GM21737 (cell line): ENCODE measurements around the gene IL1RL1.

Source experiments
- ATAC-seq: cut with Tn5 transposase; IDR thresholded peaks from one replicate; pipeline ENCODE4 v1.9.1; 2021; ENCODE audit warnings: mild to moderate bottlenecking, moderate library complexity; ENCODE audit not compliant: unreplicated experiment

IL1RL1 gene

GRCh38 chr2:102334486-102334885, 23.1 kb downstream of the IL1RL1 start:
- ATAC-seq: no peak

- no peak for ATAC-seq
Measured at GRCh38 chr2:102335871-102336366, 24.6 kb downstream of the IL1RL1 start.

GRCh38 chr2:102336502-102336945, 25.2 kb downstream of the IL1RL1 start:
- no peak for ATAC-seq

GRCh38 chr2:102337012-102337411, 25.6 kb downstream of the IL1RL1 start:
- ATAC-seq: no peak

- ATAC-seq: no peak
Measured at GRCh38 chr2:102337481-102338386, 26.4 kb downstream of the IL1RL1 start.

GRCh38 chr2:102340778-102341177, 29.4 kb downstream of the IL1RL1 start:
- ATAC-seq: no peak

- ATAC-seq: no peak
Measured at GRCh38 chr2:102342888-102343287, 31.5 kb downstream of the IL1RL1 start.

- no peak for ATAC-seq
Measured at GRCh38 chr2:102344397-102344796, 33.0 kb downstream of the IL1RL1 start.

GRCh38 chr2:102345329-102345920, 34.1 kb downstream of the IL1RL1 start:
- ATAC-seq: no peak

- no peak for ATAC-seq
Measured at GRCh38 chr2:102346381-102347130, 35.2 kb downstream of the IL1RL1 start.

- ATAC-seq: no peak
Measured at GRCh38 chr2:102350137-102350793, 38.9 kb downstream of the IL1RL1 start.

- ATAC-seq: peak; percentile 94
Measured at GRCh38 chr2:102355526-102356380, 44.4 kb downstream of the IL1RL1 start, which contains the start of gene IL18R1. Gene IL18R1 (plus strand): TSS chr2:102355796. CDS start chr2:102362661, 6,865 bp downstream.

- ATAC-seq: peak; percentile 7
Measured at GRCh38 chr2:102356381-102356712, 45.0 kb downstream of the IL1RL1 start.

GRCh38 chr2:102356741-102357140, 45.4 kb downstream of the IL1RL1 start:
- ATAC-seq: no peak

- ATAC-seq: no peak
Measured at GRCh38 chr2:102357937-102358336, 46.6 kb downstream of the IL1RL1 start.

GRCh38 chr2:102358496-102358895, 47.1 kb downstream of the IL1RL1 start:
- ATAC-seq: no peak

GRCh38 chr2:102359527-102359926, 48.2 kb downstream of the IL1RL1 start:
- no peak for ATAC-seq

- no peak for ATAC-seq
Measured at GRCh38 chr2:102361632-102362241, 50.4 kb downstream of the IL1RL1 start.

GRCh38 chr2:102365763-102366162, 54.4 kb downstream of the IL1RL1 start:
- no peak for ATAC-seq
